Testis (tissue), 3 donors: ENCODE measurements around the gene KIF26B. TPM values are rescaled to one million over a fixed set of nuclear protein-coding genes. Genes with fewer than 3 reads are reported as not detected.

Experiments
- DNase-seq: peaks from one replicate; pipeline ENCODE4 v3.0.0-alpha.2; 2019
- H3K27ac ChIP-seq, 2 donors: fragments of 200-600 bp; sonication (generic); one replicate each; pipeline ENCODE4 v1.5.1; 2019
- H3K27me3 ChIP-seq: fragments of 200-600 bp; sonication (generic); one replicate; pipeline ENCODE4 v1.5.1; 2019
- H3K36me3 ChIP-seq: fragments of 200-600 bp; sonication (generic); one replicate; pipeline ENCODE4 v1.5.1; 2017; ENCODE audit warnings: low read depth; ENCODE audit errors: missing control alignments
- H3K4me1 ChIP-seq: fragments of 200-600 bp; sonication (generic); one replicate; pipeline ENCODE4 v1.5.1; 2019
- H3K4me3 ChIP-seq, 2 donors: fragments of 200-600 bp; sonication (generic); one replicate each; pipeline ENCODE4 v1.5.1; 2017 to 2019
- H3K9me3 ChIP-seq: fragments of 200-600 bp; sonication (generic); one replicate; pipeline ENCODE4 v1.5.1; 2017
- POLR2A ChIP-seq: fragments of 450-650 bp; IDR thresholded peaks from one replicate; pipeline ENCODE4 v1.6.1; 2017; ENCODE audit warnings: antibody characterized with exemption, mild to moderate bottlenecking, moderate library complexity
- WGBS, 2 donors: methylation state at CpG; one replicate each; pipeline ENCODE4 v1.1.5; 2018; 5-methylcytosine and 5-hydroxymethylcytosine counted together
- intact Hi-C: fragments of 100-400 bp; cut with DNase I; formaldehyde crosslinking; loops from one replicate; pipeline ENCODE4 v1.15.1; 2023; ENCODE audit warnings: low total_unique reads
- polyA plus RNA-seq: library from polyadenylated mRNA; stranded (reverse); fragments of 350-450 nt; fragmentation: Illumina TruSeq; extraction: RNeasy Lipid Tissue Mini Kit (QIAGEN cat#74804); gene quantifications from one replicate; pipeline ENCODE4 v1.2.3, GENCODE V29; 2014; ENCODE audit warnings: low read depth, low replicate concordance; ENCODE audit not compliant: insufficient read depth
- total RNA-seq, 2 donors: library from RNA; depleted of rRNA; stranded (reverse); fragments of >200 nt; gene quantifications; one replicate each; pipeline ENCODE4 v1.2.3, GENCODE V29; 2016
- TF ChIP-seq, protein P1 (sequence below), 3 experiments: fragments of 450-650 bp in 2 of 3; fragments of 200-600 bp in 1 of 3; sonication (generic) in 1 of 3; IDR thresholded peaks; one replicate each; pipeline ENCODE4 v1.5.1; 2016 to 2019; ENCODE audit warnings: antibody characterized with exemption in 3 of 3, mild to moderate bottlenecking in 2 of 3, moderate library complexity in 1 of 3

Gene KIF26B
- total and polyA plus RNA-seq, 3 donors from 2014 or later: 3.0 to 4.8 (median 3.1) TPM

DNA sequence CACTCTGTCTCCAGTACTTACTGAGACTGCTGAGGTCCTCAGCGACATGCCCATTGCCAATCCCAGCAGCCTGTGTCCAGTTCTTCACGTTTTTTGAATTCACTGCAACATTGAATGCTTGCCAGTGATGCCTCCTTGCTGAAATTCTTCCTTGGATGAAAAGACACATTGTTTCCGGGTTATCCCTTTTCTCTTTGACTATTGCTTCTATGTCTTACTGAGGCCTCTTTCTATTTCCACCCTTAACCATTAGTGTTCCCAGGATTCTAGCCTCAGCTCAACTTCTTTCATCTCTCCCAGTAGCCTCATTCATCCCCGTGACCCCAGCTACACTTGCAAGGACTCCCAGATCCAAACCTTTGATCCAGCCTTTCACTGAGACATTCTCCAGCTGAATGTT, 46.5 kb upstream of the KIF26B start:
- Histone ChIP-seq H3K9me3 (no peaks in the 10 kb centered on the region), H3K27me3 (no peaks in the 10 kb centered on the region), H3K27ac (no peak overlapping the region), H3K4me1 (no peaks in the 10 kb centered on the region), H3K4me3 (no peak overlapping the region), H3K36me3 (no peaks in the 10 kb centered on the region)
- 46 to 51% methylated on average over 4 of the region's 4 CpGs for WGBS, 2 donors
- DNase-seq: peak; percentile 26
- TF ChIP-seq, protein P1, sequence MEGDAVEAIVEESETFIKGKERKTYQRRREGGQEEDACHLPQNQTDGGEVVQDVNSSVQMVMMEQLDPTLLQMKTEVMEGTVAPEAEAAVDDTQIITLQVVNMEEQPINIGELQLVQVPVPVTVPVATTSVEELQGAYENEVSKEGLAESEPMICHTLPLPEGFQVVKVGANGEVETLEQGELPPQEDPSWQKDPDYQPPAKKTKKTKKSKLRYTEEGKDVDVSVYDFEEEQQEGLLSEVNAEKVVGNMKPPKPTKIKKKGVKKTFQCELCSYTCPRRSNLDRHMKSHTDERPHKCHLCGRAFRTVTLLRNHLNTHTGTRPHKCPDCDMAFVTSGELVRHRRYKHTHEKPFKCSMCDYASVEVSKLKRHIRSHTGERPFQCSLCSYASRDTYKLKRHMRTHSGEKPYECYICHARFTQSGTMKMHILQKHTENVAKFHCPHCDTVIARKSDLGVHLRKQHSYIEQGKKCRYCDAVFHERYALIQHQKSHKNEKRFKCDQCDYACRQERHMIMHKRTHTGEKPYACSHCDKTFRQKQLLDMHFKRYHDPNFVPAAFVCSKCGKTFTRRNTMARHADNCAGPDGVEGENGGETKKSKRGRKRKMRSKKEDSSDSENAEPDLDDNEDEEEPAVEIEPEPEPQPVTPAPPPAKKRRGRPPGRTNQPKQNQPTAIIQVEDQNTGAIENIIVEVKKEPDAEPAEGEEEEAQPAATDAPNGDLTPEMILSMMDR (IDR thresholded peaks at IDR 0.05): no peak
- TF ChIP-seq POLR2A: no peak
- intact Hi-C loops: no loop called here

DNA sequence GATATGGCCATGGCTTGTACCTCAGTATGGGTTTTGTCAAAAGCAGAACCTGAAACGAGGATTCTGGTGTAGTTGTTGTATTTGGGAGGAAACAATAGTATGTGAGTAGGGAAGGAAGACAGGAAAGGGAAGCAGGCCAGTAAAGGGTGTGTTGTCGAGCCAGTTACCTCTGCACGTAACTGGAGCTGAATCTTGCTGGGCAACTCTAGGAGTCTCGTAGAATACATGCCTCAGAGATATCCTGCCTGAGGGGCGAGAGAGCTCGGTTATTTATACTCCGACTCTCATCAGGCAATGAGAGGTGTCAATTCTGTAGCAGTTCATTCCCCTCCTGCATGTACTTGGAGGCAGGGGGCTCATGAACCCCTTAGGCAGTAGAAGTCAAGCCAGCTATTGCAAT, 45.9 kb upstream of the KIF26B start:
- 75 to 76% methylated on average over 7 of the region's 7 CpGs for WGBS, 2 donors
- no peak for DNase-seq
- TF ChIP-seq, protein P1 (IDR thresholded peaks at IDR 0.05): no peak
- TF ChIP-seq POLR2A: no peak
- Histone ChIP-seq H3K4me3 (no peak overlapping the region), H3K9me3 (no peaks in the 10 kb centered on the region), H3K36me3 (no peaks in the 10 kb centered on the region), H3K27ac (no peak overlapping the region), H3K4me1 (no peaks in the 10 kb centered on the region), H3K27me3 (no peaks in the 10 kb centered on the region)
- intact Hi-C loops: no loop called here

DNA sequence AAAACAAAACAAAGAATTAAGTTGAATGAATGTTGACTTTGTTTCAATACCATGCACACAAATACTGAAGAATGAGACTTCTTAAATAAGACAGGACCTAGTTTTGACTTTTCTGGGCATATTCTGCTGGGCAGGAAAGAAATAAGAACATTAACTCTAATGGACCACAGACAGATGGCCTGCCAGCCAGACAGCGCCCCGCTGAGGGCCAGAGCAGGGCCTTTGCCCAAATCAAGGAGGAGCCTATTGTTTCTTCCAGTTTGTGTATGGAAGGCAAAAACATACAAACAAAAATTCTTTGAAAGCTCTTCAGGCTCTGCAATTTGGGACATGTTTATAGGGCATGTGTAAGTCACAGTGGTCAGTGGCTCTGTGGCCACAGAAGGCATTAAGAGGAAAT, 44.4 kb upstream of the KIF26B start:
- TF ChIP-seq POLR2A: no peak
- TF ChIP-seq, protein P1 (IDR thresholded peaks at IDR 0.05): no peak
- Histone ChIP-seq H3K4me3 (no peak overlapping the region), H3K27ac (no peak overlapping the region), H3K27me3 (no peaks in the 10 kb centered on the region), H3K9me3 (no peaks in the 10 kb centered on the region), H3K4me1 (no peaks in the 10 kb centered on the region), H3K36me3 (no peaks in the 10 kb centered on the region)
- DNase-seq: no peak
- intact Hi-C loops: no loop called here
- WGBS, 2 donors: 97% methylated on average over 2 of the region's 2 CpGs

DNA sequence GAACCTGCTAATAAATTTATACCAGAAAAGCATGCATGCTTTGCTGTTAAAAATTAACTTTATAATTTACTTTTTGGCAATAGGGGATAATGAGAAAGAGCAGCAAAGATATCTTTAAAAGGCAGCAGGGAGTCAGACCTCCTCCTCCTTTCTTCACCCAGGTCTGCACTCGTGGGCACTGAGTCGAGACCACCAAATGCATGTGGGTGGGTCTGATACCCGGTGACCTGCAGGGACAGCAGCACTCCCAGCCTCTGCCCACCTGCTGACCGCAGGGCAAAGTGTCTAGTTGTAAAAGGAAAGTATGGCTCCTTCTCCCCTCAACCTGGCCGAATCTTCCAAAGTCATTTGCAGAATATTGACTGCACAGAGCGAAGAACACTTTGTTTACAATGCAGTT, 43.7 kb upstream of the KIF26B start:
- no peaks in the 10 kb centered on the region for H3K36me3 ChIP-seq
- intact Hi-C loops: no loop called here
- WGBS, 2 donors: 72% methylated on average over 6 of the region's 6 CpGs
- no peaks in the 10 kb centered on the region for H3K27me3 ChIP-seq
- TF ChIP-seq, protein P1 (IDR thresholded peaks at IDR 0.05): no peak
- no peak overlapping the region for H3K4me3 ChIP-seq
- H3K9me3 ChIP-seq: no peaks in the 10 kb centered on the region
- H3K4me1 ChIP-seq: no peaks in the 10 kb centered on the region
- H3K27ac ChIP-seq: no peak overlapping the region
- no peak for DNase-seq

DNA sequence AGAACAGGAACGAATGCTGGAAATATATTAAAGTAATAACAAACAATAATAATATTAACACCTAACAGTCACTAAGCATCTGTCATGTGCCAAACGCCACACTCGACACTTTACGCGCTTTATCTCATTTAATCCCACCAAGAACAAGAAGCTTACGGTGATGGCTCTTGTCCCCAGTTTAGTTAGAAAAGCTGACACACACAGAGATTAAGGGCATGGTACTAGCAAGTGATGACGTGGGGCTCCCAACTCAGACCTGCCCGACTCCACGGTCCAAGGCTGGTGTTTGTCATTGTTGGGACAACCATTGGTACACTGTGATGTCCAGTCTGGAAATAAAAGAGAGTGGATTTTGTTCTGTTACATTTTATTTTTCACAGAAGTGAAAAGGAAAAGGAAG, 41.1 kb upstream of the KIF26B start:
- Histone ChIP-seq H3K4me3 (no peak overlapping the region), H3K36me3 (no peaks in the 10 kb centered on the region), H3K9me3 (no peaks in the 10 kb centered on the region), H3K27me3 (no peaks in the 10 kb centered on the region), H3K4me1 (no peaks in the 10 kb centered on the region), H3K27ac (no peak overlapping the region)
- WGBS, 2 donors: 95% methylated on average over 9 of the region's 9 CpGs
- TF ChIP-seq POLR2A: no peak
- TF ChIP-seq, protein P1 (IDR thresholded peaks at IDR 0.05): no peak
- DNase-seq: no peak
- intact Hi-C loops: no loop called here
